RWPE2 (cell line): ENCODE measurements around the gene PTPRM.

Experiments
- ATAC-seq: fragments of 200-7000 bp; cut with Tn5 transposase; 3 replicates; pipeline ENCODE4 v1.9.1; 2021; ENCODE audit warnings: low read depth
- DNase-seq: peaks from one replicate; pipeline ENCODE4 v3.0.0-alpha.2; 2020; ENCODE audit warnings: low spot score
- H3K27ac ChIP-seq: fragments of 450-650 bp; 2 replicates; pipeline ENCODE4 v1.5.1; 2017; ENCODE audit warnings: mild to moderate bottlenecking; ENCODE audit not compliant: poor library complexity, severe bottlenecking
- H3K27me3 ChIP-seq: fragments of 250-450 bp; sonication (Bioruptor Pico); 2 replicates; pipeline ENCODE4 v1.5.1; 2021; ENCODE audit warnings: mild to moderate bottlenecking, moderate library complexity; ENCODE audit not compliant: insufficient read depth, poor library complexity, severe bottlenecking
- H3K36me3 ChIP-seq: fragments of 250-450 bp; sonication (Bioruptor Pico); 2 replicates; pipeline ENCODE4 v1.5.1; 2020; ENCODE audit warnings: low read depth, mild to moderate bottlenecking, moderate library complexity
- H3K4me1 ChIP-seq: fragments of 250-450 bp; sonication (Bioruptor Pico); 2 replicates; pipeline ENCODE4 v1.5.1; 2021; ENCODE audit warnings: mild to moderate bottlenecking, moderate library complexity; ENCODE audit not compliant: insufficient read depth, poor library complexity, severe bottlenecking
- H3K4me3 ChIP-seq: fragments of 250-450 bp; sonication (Bioruptor Pico); 2 replicates; pipeline ENCODE4 v1.5.1; 2021; ENCODE audit warnings: mild to moderate bottlenecking, moderate library complexity; ENCODE audit not compliant: severe bottlenecking
- H3K9me3 ChIP-seq: fragments of 250-450 bp; sonication (Bioruptor Pico); 2 replicates; pipeline ENCODE4 v1.5.1; 2021; ENCODE audit warnings: mild to moderate bottlenecking, moderate library complexity; ENCODE audit not compliant: severe bottlenecking
- TF ChIP-seq, protein P1 (sequence below): fragments of 450-650 bp; IDR thresholded peaks from one replicate; pipeline ENCODE4 v1.5.1; 2017; ENCODE audit warnings: mild to moderate bottlenecking, moderate library complexity; ENCODE audit not compliant: poor library complexity, severe bottlenecking

PTPRM gene

DNA sequence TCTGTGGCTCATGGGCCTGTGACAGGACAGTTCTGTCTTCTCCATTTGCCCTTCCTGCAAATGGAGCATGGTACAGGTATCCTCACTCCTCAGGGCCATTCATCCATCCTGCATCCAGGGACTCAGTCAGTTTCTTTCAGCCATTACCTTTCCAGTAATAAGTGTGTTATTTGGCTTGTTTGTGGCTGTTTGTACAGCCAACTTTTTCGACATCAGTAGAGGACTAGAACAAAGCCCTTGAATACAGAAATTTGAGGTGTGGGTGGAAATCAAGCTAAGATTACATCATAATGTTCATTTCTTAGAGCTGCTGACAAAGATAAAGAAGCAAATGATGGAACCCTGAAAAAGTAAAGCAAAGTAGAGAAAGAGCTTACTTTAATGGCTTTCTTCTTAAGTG, 290.4 kb downstream of the PTPRM start:
- Histone ChIP-seq H3K27ac (no peak overlapping the region), H3K4me1 (peaks cover 10% of the 10 kb centered on the region), H3K27me3 (no peaks in the 10 kb centered on the region), H3K4me3 (no peak overlapping the region), H3K9me3 (no peaks in the 10 kb centered on the region), H3K36me3 (no peaks in the 10 kb centered on the region)
- no peak for ATAC-seq
- TF ChIP-seq, protein P1, sequence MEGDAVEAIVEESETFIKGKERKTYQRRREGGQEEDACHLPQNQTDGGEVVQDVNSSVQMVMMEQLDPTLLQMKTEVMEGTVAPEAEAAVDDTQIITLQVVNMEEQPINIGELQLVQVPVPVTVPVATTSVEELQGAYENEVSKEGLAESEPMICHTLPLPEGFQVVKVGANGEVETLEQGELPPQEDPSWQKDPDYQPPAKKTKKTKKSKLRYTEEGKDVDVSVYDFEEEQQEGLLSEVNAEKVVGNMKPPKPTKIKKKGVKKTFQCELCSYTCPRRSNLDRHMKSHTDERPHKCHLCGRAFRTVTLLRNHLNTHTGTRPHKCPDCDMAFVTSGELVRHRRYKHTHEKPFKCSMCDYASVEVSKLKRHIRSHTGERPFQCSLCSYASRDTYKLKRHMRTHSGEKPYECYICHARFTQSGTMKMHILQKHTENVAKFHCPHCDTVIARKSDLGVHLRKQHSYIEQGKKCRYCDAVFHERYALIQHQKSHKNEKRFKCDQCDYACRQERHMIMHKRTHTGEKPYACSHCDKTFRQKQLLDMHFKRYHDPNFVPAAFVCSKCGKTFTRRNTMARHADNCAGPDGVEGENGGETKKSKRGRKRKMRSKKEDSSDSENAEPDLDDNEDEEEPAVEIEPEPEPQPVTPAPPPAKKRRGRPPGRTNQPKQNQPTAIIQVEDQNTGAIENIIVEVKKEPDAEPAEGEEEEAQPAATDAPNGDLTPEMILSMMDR: no peak
- DNase-seq: no peak

DNA sequence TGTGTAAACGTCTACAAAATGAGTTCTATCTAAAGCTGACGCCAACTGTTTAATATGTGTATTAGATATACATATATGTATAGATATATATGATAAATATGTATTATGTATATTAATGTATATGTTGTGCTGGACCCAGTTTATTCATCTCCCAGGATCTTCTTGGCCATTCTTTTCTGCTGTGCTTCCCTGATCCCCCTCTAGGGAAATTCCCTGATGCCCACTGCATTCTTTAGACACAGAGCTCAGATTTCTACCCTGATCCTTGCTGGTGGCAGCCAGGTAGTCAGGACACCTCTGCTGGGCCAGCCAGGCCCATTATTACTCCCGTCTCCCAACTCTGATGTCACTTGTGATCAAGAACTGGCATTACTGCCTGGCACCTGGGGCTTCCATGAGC, 292.0 kb downstream of the PTPRM start:
- H3K4me3 ChIP-seq: no peak overlapping the region
- TF ChIP-seq, protein P1: no peak
- peaks cover 14% of the 10 kb centered on the region for H3K4me1 ChIP-seq
- H3K36me3 ChIP-seq: no peaks in the 10 kb centered on the region
- no peak overlapping the region for H3K27ac ChIP-seq
- H3K9me3 ChIP-seq: no peaks in the 10 kb centered on the region
- no peak for ATAC-seq
- no peak for DNase-seq
- no peaks in the 10 kb centered on the region for H3K27me3 ChIP-seq

- ATAC-seq (no peak), DNase-seq (no peak)
- Histone ChIP-seq H3K9me3 (no peaks in the 10 kb centered on the region), H3K27me3 (no peaks in the 10 kb centered on the region), H3K4me1 (peaks cover 29% of the 10 kb centered on the region), H3K27ac (peak overlapping the region; percentile 87), H3K4me3 (no peak overlapping the region), H3K36me3 (no peaks in the 10 kb centered on the region)
- TF ChIP-seq, protein P1: no peak
Measured at GRCh38 chr18:7870266-7870665, 303.1 kb downstream of the PTPRM start.

DNA sequence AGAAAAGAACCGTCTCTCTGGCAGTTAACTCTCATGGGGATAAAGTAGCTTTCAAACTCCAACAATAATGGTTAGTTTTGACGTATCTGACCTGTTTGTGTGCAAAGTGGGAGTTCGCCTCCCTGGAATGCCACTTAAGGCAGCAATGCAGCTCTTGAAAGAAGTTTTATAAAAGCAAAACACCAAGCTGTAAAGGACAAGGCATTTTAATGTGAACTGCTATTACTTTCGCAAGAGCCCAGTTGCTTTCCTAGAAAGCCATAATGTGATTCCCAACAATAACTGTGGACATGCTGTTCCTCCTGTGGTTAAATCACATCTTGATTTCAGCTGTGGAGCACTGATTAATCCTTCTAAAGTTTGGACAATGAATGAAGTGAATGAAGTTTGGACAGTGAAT, 303.7 kb downstream of the PTPRM start:
- Histone ChIP-seq H3K4me3 (no peak overlapping the region), H3K27ac (peak overlapping the region; percentile 87), H3K27me3 (no peaks in the 10 kb centered on the region), H3K9me3 (no peaks in the 10 kb centered on the region), H3K4me1 (peaks cover 29% of the 10 kb centered on the region), H3K36me3 (no peaks in the 10 kb centered on the region)
- TF ChIP-seq, protein P1: no peak
- DNase-seq (no peak), ATAC-seq (no peak; the same call in 2 of the 3 replicates)

DNA sequence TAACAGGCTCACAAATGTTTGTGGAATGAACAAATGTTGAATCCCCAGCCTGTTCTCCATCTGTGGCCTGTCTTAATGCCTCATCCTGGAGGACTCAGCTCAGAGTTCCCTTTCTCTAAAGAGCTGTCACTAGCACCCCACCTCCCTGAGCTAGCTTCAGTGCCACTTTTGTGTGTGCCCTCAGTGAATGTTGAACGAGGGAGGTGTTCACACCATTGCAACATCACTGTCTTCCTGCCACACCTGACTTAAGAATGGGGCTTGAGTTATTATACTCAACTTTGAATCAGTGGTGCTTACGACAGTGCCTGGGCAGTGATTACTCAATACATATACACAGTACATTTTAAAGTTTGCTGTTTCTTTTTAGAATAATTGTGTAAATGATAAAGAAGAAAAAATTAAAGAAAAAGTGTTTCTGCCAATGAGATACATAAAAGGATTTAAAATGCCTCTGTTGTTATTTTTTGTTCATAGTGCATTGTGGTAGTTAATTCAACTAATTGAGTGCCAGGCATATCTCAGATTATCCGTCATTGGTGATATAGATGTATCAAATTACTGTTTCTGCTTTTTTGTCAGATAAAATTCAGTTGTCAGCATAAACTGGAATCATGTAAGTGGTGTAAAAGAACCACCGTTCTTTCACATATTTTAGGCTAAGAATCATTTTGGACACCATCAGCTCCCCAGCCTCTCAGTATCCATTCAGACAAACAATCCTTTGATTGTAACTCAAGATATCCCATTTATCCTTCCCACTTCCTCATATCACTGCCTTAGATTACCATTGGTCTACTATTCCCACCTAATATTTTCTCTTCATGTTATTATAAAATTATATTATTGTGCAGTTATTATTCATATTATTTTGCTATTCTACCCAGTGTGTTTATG, 304.7 kb downstream of the PTPRM start:
- Histone ChIP-seq H3K9me3 (no peaks in the 10 kb centered on the region), H3K36me3 (no peaks in the 10 kb centered on the region), H3K27ac (peak overlapping the region; percentile 87), H3K4me3 (no peak overlapping the region), H3K4me1 (peaks cover 29% of the 10 kb centered on the region), H3K27me3 (no peaks in the 10 kb centered on the region)
- ATAC-seq: peak; percentile 89
- DNase-seq: no peak
- TF ChIP-seq, protein P1: no peak
